ENCODE data around the gene NELL1.

GRCh38 chr11:20723366-20723765 is 54.0 kb downstream of the NELL1 start:
- TF ChIP-seq PATZ1 (CRISPR knock-in tag; IDR thresholded peaks at IDR 0.05; ENCODE audit: borderline replicate concordance), result no peak
- TF ChIP-seq POU6F1 (CRISPR knock-in tag; IDR thresholded peaks at IDR 0.05; ENCODE audit: borderline replicate concordance, low read depth), result no peak
- TF ChIP-seq ZFP3 (CRISPR knock-in tag; IDR thresholded peaks at IDR 0.05), result no peak
- no peak for TF ChIP-seq ZNF70 (CRISPR knock-in tag; IDR thresholded peaks at IDR 0.05)
- TF ChIP-seq ARNTL (CRISPR knock-in tag; IDR thresholded peaks at IDR 0.05; ENCODE audit: borderline replicate concordance, low read depth), result no peak
- no peak for TF ChIP-seq TOX (CRISPR knock-in tag; IDR thresholded peaks at IDR 0.05; ENCODE audit: borderline replicate concordance)
- TF ChIP-seq ZFP30 (CRISPR knock-in tag; IDR thresholded peaks at IDR 0.05), result no peak
- TF ChIP-seq CREB5 (CRISPR knock-in tag; IDR thresholded peaks at IDR 0.05; ENCODE audit: low read depth), result no peak
- no peak for TF ChIP-seq SNAI2 (CRISPR knock-in tag; IDR thresholded peaks at IDR 0.05)
- no peak for TF ChIP-seq RARB (CRISPR knock-in tag; IDR thresholded peaks at IDR 0.05)
- TF ChIP-seq PPARA (CRISPR knock-in tag; IDR thresholded peaks at IDR 0.05; ENCODE audit: borderline replicate concordance), result no peak
- no peak for TF ChIP-seq BACH2 (CRISPR knock-in tag; IDR thresholded peaks at IDR 0.05; ENCODE audit: borderline replicate concordance)
- no peak for TF ChIP-seq TCF4 (CRISPR knock-in tag; IDR thresholded peaks at IDR 0.05; ENCODE audit: borderline replicate concordance)

Data from SK-N-SH treated with all-trans-retinoic acid at 6 μM for 48 hours (cell line).